ENCODE results near the gene CENPC. TPM values are rescaled to one million over a fixed set of nuclear protein-coding genes. Genes with fewer than 3 reads are reported as not detected.

Gene CENPC
- total RNA-seq (2022; extraction: Qiagen RNA extraction) = 3.0 to 4.6 TPM (median 4.3 TPM) in 5 replicates

GRCh38 chr4:67545199-67546003 is at the start of gene CENPC:
TSS of gene CENPC (minus strand) at chr4:67545503. CDS start at chr4:67545355, 148 bp downstream.

GRCh38 chr4:67558493-67558892 is 13.2 kb upstream of the CENPC start, which contains the start of gene STAP1:
TSS of gene STAP1 (plus strand) at chr4:67558727. CDS start at chr4:67558810, 83 bp downstream.

Other genes starting within 250 kb of the CENPC start
- not detected in 5 replicates for gene STAP1, start 13.2 kb upstream of the CENPC start, total RNA-seq (2022; extraction: Qiagen RNA extraction)
- gene UBA6, start 155.7 kb upstream of the CENPC start, total RNA-seq (2022; extraction: Qiagen RNA extraction) = 14.1 to 22.6 TPM (median 17.2 TPM) in 5 replicates
- not detected in 5 replicates for gene GNRHR, start 208.9 kb upstream of the CENPC start, total RNA-seq (2022; extraction: Qiagen RNA extraction)

All from A549 treated with CORT108297 at 1 μM for 4 hours (cell line).